ENCODE data around the gene KIF27. TPM values are rescaled to one million over a fixed set of nuclear protein-coding genes. Genes with fewer than 3 reads are reported as not detected.

The KIF27 gene
- total RNA-seq, 1 experiment from 2014 or later = 2.2 TPM

- Histone ChIP-seq H3K4me2 (ENCODE audit: low read length) (no peak overlapping the region), H3K79me2 (ENCODE audit: low read length) (no peaks in the 10 kb centered on the region), H3K9me2 (replicated peaks; ENCODE audit: low read length) (no peaks in the 10 kb centered on the region), H4K20me1 (ENCODE audit: low read length) (no peaks in the 10 kb centered on the region), H3K9me3 (ENCODE audit: low read length) (no peaks in the 10 kb centered on the region), H3K9ac (ENCODE audit: low read length) (no peak overlapping the region), H3K4me3 (ENCODE audit: low read length) (no peak overlapping the region), H3K27me3 (ENCODE audit: low read length) (no peaks in the 10 kb centered on the region), H3F3A (ENCODE audit: low read length, unreplicated experiment) (peaks cover 5% of the 10 kb centered on the region), H3K27ac (ENCODE audit: low read length) (no peak overlapping the region), H3K4me1 (ENCODE audit: insufficient read depth, low read length) (peaks cover 20% of the 10 kb centered on the region), H3K36me3 (ENCODE audit: low read depth, low read length) (no peaks in the 10 kb centered on the region), H2AFZ (ENCODE audit: low read length) (no peak overlapping the region)
- no TSS peak for BruUV-seq (replicated peaks)
- ChIA-PET POLR2A (ENCODE audit: unreplicated experiment) (no interaction called here), CTCF (interaction anchor here (0.5 kb wide), 1 partner anchor 1672 kb away, joined by 6 read pairs; no protein-coding TSS in a partner anchor)
- no peak for TF ChIP-seq EZH2phosphoT487 (IDR thresholded peaks at IDR 0.05; ENCODE audit: borderline replicate concordance, low read length)
- peak; percentile 72 for TF ChIP-seq CTCF (conservative IDR thresholded peaks at IDR 0.05; ENCODE audit: low read depth, low read length)
- intact Hi-C loops (cut with micrococcal nuclease) = loop anchor here (1.0 to 5.0 kb wide), 4 partner anchors 44 to 377 kb away; partner anchors contain the start of genes HNRNPK and RMI1
- ATAC-seq (peak; percentile 61), DNase-seq (peak; percentile 87)
Observed at GRCh38 chr9:83937861-83938455, 16.7 kb upstream of the KIF27 start.

GRCh38 chr9:83936523-83936922 lies 15.3 kb upstream of the KIF27 start:
- Histone ChIP-seq H3K27ac (ENCODE audit: low read length) (no peak overlapping the region), H3K36me3 (ENCODE audit: low read depth, low read length) (no peaks in the 10 kb centered on the region), H3F3A (ENCODE audit: low read length, unreplicated experiment) (peaks cover 5% of the 10 kb centered on the region), H3K9ac (ENCODE audit: low read length) (no peak overlapping the region), H4K20me1 (ENCODE audit: low read length) (no peaks in the 10 kb centered on the region), H2AFZ (ENCODE audit: low read length) (no peak overlapping the region), H3K4me2 (ENCODE audit: low read length) (no peak overlapping the region), H3K9me3 (ENCODE audit: low read length) (no peaks in the 10 kb centered on the region), H3K4me3 (ENCODE audit: low read length) (no peak overlapping the region), H3K27me3 (ENCODE audit: low read length) (no peaks in the 10 kb centered on the region), H3K9me2 (replicated peaks; ENCODE audit: low read length) (no peaks in the 10 kb centered on the region), H3K4me1 (ENCODE audit: insufficient read depth, low read length) (peaks cover 20% of the 10 kb centered on the region), H3K79me2 (ENCODE audit: low read length) (no peaks in the 10 kb centered on the region)
- DNase-seq (no peak), ATAC-seq (no peak)
- BruUV-seq (replicated peaks) = no TSS peak
- POLR2A ChIA-PET (ENCODE audit: unreplicated experiment) = no interaction called here
- no peak for TF ChIP-seq EZH2 (IDR thresholded peaks at IDR 0.05; ENCODE audit: low read length, unreplicated experiment)
- TF ChIP-seq EZH2phosphoT487 (IDR thresholded peaks at IDR 0.05; ENCODE audit: borderline replicate concordance, low read length) = no peak
- no peak for TF ChIP-seq CTCF (conservative IDR thresholded peaks at IDR 0.05; ENCODE audit: low read depth, low read length)
- CTCF ChIA-PET = interaction anchor here (0.6 to 0.8 kb wide), 3 partner anchors 51 to 236 kb away, joined by 8 to 23 read pairs (median 10); no protein-coding TSS in a partner anchor
- intact Hi-C loops (cut with micrococcal nuclease) = loop anchor here (5.0 kb wide), 1 partner anchor 46 kb away; the partner anchor contains the start of genes HNRNPK and RMI1
